ENCODE results near the gene CCDC157. TPM values are rescaled to one million over a fixed set of nuclear protein-coding genes. Genes with fewer than 3 reads are reported as not detected.

The CCDC157 gene
- total and polyA plus RNA-seq, 4 donors, result 0.53 to 1.4 (median 0.98) TPM

GRCh38 chr22:30321461-30321860, 35.3 kb upstream of the CCDC157 start:
- Histone ChIP-seq H3K27ac (ENCODE audit: low read depth in 1 of 2, low read length in 2 of 2) (no peak overlapping the region), H3K4me1 (ENCODE audit: control insufficient read depth in 4 of 4, insufficient read depth in 4 of 4, low read length in 3 of 4) (peaks cover 12 to 61% (median 49%) of the 10 kb centered on the region in 4 donors), H3K9me3 (ENCODE audit: control insufficient read depth in 4 of 4, low read length in 3 of 4) (no peaks in the 10 kb centered on the region), H3K36me3 (ENCODE audit: control insufficient read depth in 4 of 4, insufficient read depth in 3 of 4, low read depth in 1 of 4, low read length in 3 of 4) (peaks cover 0 to 2% (median 0%) of the 10 kb centered on the region in 4 donors), H3K4me3 (ENCODE audit: low read depth in 1 of 3, low read length in 3 of 3) (no peak overlapping the region), H3K9ac (ENCODE audit: low read depth in 1 of 2, low read length in 2 of 2) (no peak overlapping the region), H3K27me3 (ENCODE audit: control insufficient read depth in 4 of 4, insufficient read depth in 4 of 4, low read length in 3 of 4) (no peaks in the 10 kb centered on the region)
- DNase-seq (ENCODE audit: low spot score), result no peak
- WGBS, result 88% methylated on average over 2 of the region's 2 CpGs
- TF ChIP-seq GABPA (IDR thresholded peaks at IDR 0.05 in 1 of 2, conservative IDR thresholded peaks at IDR 0.05 in 1 of 2) (no peak), YY1 (IDR thresholded peaks at IDR 0.05) (no peak), MAX (IDR thresholded peaks at IDR 0.05) (no peak)

GRCh38 chr22:30323246-30323645, 33.6 kb upstream of the CCDC157 start:
- H3K27ac ChIP-seq (ENCODE audit: low read depth in 1 of 2, low read length in 2 of 2), result no peak overlapping the region
- peaks cover 0 to 2% (median 0%) of the 10 kb centered on the region in 4 donors for H3K36me3 ChIP-seq (ENCODE audit: control insufficient read depth in 4 of 4, insufficient read depth in 3 of 4, low read depth in 1 of 4, low read length in 3 of 4)
- no peaks in the 10 kb centered on the region for H3K9me3 ChIP-seq (ENCODE audit: control insufficient read depth in 4 of 4, low read length in 3 of 4)
- DNase-seq (ENCODE audit: low spot score), result no peak
- WGBS, result 96% methylated on average over 3 of the region's 3 CpGs
- no peak overlapping the region for H3K9ac ChIP-seq (ENCODE audit: low read depth in 1 of 2, low read length in 2 of 2)
- no peaks in the 10 kb centered on the region for H3K27me3 ChIP-seq (ENCODE audit: control insufficient read depth in 4 of 4, insufficient read depth in 4 of 4, low read length in 3 of 4)
- H3K4me1 ChIP-seq (ENCODE audit: control insufficient read depth in 4 of 4, insufficient read depth in 4 of 4, low read length in 3 of 4), result peaks cover 9 to 62% (median 45%) of the 10 kb centered on the region in 4 donors
- TF ChIP-seq FOXA1 (IDR thresholded peaks at IDR 0.05) (no peak), JUND (IDR thresholded peaks at IDR 0.05) (no peak), FOXA2 (IDR thresholded peaks at IDR 0.05) (no peak), ZBTB33 (IDR thresholded peaks at IDR 0.05) (no peak), SP1 (IDR thresholded peaks at IDR 0.05) (no peak), ATF3 (IDR thresholded peaks at IDR 0.05) (no peak), MAX (IDR thresholded peaks at IDR 0.05) (no peak), RXRA (IDR thresholded peaks at IDR 0.05) (no peak), YY1 (IDR thresholded peaks at IDR 0.05) (no peak), TAF1 (conservative IDR thresholded peaks at IDR 0.05) (no peak), EGR1 (IDR thresholded peaks at IDR 0.05; ENCODE audit: low read depth in 2 of 2) (no peak), REST (IDR thresholded peaks at IDR 0.05) (no peak), RAD21 (IDR thresholded peaks at IDR 0.05) (no peak)
- H3K4me3 ChIP-seq (ENCODE audit: low read depth in 1 of 3, low read length in 3 of 3), result no peak overlapping the region

Measured in liver (tissue), 9 donors.